D341Med (cell line): ENCODE measurements around the gene GALNT14.

Experiments used
- DNase-seq: peaks from one replicate; pipeline ENCODE4 v3.0.0; 2012; ENCODE audit warnings: low spot score

GALNT14 gene

DNA sequence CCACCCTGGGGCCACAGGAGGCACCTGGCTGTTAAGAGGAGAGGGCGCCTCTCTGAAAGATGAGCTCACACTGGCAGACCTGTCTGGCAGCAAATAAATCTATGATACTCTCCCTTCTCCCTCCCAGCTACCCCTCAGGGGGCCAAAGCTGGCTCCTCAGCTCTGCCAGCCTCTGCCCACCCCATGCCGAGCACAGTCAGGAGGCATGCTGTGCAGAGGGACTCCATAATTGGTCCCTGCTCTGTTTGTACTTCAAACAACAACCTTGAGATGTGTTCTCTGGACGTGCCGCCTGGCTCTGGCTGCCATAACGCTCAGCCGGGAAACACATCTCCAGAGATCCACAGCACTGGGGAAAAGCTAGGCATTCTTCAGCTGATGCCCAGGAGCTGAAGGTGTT, 126.7 kb downstream of the GALNT14 start:
- no peak for DNase-seq

DNA sequence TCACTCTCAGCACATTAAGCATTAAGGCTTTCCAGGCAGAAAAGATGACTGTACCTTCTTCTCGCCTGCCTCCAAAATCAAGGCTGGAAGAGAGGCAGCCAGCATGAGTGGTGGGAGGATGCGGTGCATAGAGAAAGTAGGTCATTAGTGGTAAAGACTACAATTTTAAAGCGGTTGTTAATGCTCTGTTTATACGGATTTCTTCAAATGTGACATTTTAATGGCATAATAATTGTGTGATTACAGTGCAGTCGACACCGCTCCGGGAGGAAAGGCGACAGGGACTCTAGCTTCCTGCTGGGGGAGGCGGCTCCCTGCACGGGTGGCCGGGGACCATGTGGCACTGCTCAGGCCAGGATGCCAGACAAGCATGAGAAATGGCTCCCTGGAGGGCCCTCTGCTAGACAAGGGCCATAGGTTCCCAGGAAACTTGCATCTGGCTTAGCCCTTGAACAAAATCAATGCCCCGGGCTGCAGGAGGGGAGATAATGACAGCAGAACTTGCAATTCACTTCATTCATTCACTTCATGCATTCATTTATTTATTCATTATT, 129.6 kb downstream of the GALNT14 start:
- DNase-seq = no peak

DNA sequence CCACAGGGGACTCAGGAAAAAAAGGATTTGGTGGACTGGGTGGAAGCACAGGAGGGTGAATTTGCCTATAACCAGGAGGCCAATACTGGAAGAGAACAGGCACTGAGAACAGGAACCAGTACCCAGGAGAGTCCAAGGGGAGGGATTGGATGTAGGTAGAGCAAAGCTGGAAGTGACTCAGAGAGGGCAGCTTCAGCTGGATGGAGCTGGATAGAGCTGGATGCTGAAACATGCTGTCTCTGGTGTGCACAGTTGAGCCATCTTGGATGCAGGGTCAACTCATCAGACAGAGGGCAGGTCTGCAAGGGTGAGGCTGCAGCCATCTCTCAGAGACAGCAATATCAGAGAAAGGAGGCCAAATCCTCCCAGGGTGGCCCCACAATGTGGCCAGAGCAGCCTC, 134.0 kb downstream of the GALNT14 start:
- no peak for DNase-seq

DNA sequence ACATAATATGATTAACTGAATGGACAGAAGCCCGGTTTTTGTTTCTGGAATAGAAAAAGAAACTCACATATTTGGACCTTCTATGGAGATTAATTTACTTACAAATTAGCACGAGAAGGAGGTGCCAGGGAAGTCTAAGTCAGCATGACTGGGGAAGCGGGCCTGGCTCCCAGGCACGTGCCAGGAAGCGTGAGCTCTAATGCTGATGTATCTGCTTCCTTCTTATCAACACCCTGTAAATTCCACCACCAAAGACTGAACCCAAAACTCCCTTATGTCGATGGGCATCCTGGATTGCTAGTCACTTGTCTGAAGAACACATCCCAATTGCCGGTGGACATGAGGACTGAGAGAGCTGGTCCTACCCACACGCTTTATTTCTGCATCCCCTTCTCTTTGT, 134.5 kb downstream of the GALNT14 start:
- DNase-seq = no peak

DNA sequence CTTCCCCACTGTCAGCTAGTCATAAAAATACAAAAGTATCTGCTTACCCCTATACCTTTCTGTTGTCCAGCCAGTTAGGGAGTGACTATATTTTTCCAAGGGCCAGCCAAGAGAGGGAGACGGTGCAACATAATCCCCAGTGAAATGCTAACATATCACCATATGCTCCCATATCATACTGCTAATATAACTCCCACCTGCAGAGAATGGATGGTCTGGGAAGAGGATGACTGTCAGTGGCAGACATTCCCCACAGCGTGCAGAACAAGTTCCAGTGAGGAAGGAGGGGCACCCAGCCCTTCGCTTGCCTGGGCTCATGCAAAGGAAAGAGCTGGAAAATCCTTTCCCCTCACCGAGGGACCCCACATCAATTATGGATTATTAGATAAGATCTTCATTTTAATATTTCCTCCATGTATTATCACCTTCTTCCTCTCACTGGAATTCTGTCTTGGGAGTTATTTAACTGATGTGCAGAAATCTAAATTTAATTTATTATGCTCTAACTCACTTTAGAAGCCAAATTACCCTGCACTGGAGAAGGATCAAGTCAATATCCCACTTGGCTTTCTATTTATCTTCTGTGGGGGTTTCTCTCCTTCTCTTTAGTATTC, 135.6 kb downstream of the GALNT14 start:
- DNase-seq = no peak

DNA sequence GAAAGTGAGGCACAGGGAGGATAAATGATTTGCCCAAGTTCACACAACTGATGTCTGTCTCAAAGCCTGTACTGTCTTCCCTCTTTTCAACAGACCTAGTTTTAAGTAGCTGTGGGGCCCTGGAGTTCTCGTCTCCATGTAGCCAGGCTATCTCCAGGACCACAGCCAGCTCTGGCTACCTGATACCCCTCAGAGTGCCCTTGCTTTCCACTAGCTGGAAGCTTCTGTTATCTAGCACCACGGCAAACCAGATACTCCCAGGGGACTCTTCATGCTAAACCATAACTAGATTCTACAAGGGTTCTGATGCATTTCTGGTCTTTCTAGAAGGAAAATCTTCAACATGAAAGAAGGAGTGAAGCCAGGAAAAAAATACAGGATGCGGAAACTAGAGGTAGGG, 137.3 kb downstream of the GALNT14 start:
- DNase-seq = no peak

DNA sequence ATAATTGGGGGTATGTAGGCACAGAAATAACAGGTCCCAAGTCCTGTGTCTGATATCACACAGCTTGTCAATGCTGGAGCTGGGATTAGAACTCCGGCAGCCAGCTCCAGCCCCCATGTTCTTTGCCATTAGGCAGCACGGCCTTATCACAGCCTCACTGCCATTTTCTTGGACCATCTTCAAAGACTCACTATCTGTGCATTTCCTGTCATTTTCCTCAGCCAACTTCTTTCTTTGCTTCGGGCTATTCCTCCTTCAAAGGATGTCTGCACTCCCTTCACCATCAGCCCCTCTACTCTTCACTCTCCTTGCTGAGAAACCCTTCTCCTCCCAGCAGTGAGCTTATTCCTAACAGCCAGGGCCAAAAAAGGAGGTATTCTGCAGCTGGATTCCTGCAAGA, 139.6 kb downstream of the GALNT14 start:
- no peak for DNase-seq

DNA sequence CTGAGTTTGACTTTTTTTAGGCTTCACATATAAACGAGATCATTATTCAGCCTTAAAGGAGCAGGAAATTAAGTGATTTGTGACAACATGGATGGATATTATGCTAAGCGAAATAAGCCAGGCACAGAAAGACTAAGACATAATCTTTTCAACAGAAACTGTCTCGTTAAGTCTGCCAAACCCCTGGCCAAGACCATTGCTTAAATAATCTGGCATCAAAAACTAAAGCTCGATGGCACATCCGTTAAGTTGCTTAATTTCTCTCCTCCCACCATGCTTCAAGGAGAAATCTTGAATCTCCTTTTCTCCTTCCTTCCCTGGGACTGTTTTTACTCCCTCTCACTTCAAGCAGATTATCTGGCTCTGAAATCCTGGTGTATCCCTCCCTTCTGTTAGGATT, 140.3 kb downstream of the GALNT14 start:
- no peak for DNase-seq

DNA sequence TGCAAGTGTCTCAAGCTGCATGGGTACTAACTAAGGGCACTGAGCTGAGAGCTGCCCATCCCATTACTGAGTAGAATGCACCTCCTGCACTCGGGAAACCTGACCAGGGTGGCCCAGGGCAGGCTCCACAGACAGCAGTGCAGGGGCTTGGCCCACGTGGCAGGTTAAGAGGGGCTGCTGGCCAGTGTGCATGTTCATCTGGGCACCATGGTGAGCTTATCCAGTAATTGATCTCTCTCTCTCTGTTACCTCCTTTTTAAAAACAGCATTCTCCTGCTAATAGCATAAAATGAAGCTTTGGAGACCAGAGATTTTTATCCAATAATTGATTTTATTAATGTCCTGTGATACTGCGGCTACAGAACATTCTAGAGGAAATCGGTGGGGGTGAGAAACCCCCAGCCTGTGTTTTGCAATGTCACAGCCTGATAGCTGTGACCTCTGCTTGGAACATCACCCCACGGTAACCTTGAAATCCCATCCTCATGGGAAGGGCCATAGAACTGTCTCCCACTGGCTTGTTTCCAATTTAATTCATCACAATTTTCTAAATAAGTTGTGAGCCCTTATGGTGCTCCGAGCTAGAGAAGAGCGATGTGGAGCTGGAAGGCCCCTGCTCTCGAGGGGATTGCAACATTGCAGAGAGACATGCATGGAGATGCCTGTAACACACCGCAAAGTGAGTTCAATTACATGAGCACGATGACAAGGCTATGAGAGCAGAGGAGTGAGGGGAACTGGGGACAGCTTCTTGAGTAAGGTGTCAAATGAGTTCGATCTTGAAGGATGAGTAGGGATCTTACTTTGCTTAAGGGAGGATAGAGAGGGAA, 143.8 kb downstream of the GALNT14 start:
- no peak for DNase-seq

DNA sequence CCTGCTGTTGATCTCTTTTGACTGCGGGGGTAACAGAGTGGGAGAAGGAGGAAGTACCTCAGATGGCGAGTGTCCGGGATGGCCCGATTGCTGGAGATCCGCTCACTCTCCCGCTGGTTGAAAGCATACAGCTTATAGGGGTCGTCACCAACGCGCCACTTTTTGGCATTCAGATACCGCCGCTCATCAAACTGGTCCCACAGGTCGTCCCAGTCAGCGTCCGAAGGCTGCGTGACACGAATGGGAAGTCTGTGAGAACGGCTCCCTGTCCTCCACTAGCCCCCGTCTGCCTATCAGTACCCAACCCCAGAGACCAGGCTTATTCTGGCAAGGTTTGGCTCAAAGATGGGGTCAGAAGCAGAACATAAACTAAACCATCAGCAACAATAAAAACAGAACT, 145.5 kb downstream of the GALNT14 start:
- no peak for DNase-seq

DNA sequence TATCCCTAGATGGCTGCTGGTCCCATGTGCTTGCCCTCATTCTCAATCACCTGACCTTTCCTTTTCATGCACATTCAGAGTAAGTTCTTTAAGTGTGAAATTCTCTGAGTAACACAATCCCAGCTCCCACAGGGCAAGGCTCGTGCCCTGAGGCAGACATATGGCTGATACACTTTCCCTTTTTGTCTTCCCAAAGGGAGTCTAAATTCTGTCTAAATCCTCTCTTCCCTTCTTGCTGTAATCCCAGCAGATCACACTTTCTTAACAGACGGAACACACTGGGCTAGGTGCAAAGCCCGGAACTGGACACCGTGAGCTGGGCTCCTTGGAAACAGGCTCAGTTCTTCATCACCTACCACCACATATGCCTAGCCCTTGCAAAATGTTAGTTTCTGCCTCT, 147.6 kb downstream of the GALNT14 start:
- DNase-seq = peak; percentile 72

DNA sequence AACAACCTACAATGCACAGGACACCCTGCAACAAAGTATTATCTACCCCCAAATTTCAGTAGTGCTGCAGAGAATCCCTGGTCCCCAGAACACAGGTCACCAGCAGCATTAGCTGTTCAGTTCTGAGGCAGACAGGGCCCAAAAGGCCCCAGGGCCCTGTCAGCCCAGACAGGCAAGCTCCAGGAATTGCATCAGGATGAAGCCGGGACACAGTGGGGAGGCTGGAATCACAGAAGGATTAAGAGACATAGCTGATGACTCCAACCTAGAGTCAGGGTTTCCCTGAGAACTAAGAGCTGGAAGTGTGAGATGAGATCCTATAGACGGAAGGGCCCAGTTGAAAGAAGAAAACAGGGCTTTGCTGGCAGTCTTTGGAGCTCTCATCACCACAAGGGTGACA, 148.1 kb downstream of the GALNT14 start:
- peak; percentile 36 for DNase-seq

DNA sequence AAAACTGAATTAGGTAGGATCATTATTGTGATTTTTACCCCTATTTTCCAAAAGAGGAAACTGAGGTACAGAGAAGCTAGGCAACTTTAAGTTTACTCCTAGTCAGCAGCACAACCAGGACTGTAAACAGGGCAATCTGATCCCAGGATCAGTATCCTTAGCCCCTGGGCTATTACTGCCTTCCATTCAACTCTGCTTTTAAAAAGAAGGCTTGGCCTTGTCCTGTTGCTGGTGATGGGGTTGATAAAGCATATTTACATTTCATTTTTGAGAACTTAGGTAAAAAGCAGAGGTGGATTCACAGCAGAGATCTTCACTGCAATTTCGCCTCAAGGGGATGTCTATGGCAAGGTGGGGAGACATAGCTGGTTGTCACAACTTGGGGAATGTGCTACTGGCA, 148.5 kb downstream of the GALNT14 start:
- no peak for DNase-seq

DNA sequence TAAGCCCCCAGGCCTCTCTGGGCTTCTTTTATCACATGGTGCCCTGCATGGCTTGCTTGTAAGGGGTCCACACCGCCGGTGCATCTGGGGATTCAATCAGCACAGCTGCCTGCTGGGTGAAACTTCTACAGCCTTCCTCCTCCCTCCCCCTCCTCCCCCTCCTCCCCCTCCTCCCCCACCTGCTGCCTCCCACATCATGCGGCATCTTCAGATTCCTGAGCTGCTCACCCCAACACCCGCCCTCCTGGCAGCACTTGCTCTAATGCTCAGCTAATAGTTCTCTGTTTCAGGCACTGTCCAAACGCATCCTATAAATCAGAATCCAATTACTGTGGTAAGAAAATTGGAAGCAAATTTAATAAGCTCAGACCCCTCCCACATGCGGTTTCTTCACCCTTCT, 150.7 kb downstream of the GALNT14 start:
- DNase-seq = no peak

DNA sequence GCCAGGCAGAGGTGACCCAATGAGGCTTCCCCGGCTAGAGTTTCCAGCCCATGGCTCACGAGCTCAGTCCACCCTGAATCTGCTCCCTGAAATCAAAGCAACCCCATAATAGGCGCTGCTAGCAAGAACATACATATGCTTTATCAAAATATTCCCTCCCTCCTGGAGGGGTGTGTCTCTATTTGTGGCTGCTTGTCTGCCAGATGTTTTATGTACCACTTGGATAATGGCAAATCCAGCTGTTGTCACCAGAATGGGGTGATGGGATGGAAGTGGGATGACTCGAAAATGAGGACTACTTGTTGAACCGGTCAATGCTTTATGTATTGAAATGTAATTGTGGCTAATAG, 152.0 kb downstream of the GALNT14 start:
- DNase-seq = no peak

DNA sequence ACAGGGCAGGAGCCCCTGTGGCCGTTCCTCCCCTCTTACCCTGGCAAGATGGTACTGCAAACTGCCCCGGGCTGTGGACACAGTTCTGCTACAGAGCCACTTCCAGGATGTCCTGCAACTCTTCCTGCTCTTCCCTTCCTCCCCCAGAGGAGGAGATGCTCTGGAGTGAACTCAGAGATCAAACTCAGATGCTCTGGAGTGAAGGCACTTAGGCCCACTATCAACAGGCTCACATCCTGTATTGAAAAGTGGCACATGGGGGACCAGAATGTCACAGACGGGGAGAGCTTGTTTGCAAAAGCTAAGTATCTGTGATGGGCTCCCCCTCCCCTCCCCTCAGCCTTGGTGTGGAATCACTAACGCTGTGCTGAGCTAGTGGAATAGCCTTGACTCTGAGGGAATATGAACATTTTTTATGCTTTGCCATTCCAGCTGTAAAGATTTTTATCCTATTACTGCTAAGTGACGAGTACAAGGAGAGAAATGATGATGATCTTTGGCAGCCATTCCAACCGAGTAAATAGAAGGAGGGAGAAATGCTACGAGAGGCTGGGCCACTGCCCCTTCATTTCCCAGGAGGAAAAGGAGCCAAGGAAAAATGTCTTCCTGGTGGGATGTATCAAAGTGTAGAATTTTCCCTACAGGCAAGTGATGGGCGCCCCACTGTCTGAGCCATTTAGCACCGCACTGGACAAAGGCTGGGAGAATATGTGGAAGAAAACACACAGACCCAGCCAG, 152.6 kb downstream of the GALNT14 start:
- DNase-seq = no peak

DNA sequence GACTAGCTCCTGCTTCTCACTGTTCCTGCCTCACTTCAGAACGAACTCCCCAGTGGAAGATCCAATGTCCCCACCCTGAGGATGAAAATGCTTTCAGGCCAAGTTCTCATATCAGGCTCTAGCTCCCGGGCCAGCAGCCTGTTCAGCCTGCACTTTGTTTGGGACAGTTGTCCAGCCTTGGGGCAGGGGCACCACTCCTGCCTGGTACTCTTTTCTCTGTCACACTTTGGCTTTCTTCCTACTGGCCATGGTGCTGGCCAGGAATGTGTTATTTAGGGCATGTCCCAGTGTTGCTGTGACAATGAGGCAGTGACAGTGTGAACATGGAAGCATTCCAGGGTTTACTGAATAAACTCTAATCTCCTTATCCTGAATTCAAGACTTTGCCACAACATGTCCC, 154.1 kb downstream of the GALNT14 start:
- no peak for DNase-seq

DNA sequence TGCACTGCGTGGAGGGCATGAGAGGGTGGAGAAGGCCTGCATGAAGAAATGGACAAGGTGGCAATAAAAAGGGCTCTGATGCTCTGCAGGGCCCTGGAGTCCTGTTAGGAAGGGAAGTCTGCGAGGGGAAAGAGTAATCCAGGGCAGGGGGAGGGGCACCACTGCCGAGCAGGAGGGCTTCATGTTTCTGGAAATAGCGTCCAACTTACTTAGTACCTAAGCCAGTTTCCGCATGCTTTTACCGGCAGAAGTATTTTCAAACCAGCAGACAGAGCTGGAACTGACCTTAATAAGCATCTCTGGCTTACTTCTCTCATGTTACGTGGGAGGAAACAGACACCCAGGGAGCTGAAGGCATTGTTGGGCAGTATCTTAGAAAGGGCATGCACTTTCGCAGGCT, 156.7 kb downstream of the GALNT14 start:
- DNase-seq = no peak

DNA sequence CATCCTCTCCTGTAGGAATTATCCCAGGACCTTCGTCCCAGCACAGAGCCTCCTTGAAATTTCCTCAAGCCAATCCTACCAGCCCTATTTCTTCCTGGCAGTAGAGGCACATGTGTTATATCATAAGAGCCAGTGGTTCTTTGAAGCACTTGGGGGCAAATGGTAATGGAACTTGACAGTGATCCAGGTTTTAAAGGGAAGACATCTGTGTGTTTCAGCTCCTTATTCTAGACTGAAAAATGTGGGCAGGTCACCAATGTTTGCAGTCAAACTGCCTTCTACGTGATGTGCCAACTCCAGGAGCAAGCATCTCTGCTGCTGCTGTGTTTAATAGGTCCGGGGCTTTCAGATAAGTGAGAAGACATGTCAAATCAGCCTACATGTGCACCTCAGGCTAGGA, 157.1 kb downstream of the GALNT14 start:
- DNase-seq = no peak

DNA sequence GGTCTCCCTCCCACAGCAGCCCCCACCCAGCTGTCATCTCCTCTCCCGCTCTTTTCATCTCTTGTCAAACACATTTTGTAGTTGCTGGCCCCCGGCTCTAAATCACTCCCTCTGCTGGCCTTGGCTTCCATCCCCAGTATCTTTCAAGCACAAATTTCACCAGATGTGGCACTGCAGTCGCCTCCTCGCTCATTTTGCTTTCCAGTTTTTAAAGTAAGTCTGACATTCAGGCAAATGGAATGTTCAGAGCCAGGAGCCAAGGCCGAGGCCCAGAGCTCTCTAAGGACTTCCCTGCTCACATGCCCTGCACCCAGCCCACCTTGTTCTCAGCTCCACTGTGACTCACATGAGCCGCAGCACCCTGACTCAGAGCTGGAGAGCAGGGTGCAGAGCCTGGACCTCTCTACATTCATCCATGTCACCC, 158.4 kb downstream of the GALNT14 start:
- no peak for DNase-seq

DNA sequence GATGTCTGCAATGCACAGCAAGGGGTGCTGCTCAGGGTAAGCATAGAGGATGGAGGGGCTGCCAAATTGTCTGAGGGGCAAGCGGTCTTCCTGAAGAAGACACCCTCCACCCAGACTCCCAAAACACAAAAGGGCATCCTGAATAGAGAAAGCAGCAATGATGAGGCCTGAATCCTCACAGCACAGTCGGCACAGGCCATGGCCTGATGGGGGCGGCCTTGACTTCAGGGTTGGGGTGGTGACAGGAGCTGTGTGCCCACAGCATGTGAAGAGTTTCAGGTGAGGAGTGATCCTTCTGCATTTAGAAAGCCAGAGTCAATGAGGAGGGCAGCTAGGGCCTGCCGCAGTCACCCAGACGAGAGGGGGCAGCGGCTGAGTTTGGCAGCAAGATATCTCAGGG, 159.4 kb downstream of the GALNT14 start:
- peak; percentile 39 for DNase-seq

DNA sequence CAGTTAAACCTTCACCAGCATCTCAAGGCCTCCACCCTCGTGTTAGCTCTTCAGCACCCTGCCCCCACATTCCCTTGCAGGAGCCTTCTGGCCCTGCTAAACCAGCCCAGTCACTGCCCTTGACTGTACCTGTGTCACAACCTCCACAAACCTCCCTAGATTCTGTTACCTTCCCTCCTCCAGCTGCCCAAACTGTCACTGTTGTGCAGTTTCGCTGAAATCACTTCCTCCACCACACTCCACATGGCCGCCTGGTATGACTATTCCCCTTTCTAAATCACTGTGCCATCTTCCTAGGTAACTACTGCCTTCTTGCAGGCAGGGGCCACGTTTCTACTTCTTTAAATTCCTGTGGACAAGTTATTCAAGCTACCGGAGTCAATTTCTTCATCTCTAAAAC, 160.2 kb downstream of the GALNT14 start:
- no peak for DNase-seq

DNA sequence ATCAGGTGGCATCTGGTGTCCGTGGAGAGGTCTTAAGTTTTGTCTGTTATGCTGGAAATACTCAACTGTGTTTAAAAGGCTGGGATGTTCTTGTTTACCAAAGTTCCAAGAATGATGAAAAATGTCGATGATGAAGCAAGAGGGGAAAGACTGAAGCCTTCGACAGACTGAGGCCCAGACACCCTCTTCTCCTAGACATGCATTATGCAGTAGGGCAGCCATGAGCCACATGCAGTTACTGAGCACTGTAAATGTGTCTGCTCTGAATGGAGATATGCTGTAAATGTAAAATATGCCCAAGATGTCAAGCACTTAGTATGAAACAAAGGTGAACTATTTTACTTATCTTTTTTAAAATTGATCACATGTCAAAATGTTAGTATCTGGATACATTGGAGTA, 163.1 kb downstream of the GALNT14 start:
- DNase-seq = no peak
